HG02759 (cell line): ENCODE data around the gene PPIE.

Source experiments
- ATAC-seq: cut with Tn5 transposase; IDR thresholded peaks from one replicate; pipeline ENCODE4 v1.9.1; 2021; ENCODE audit warnings: mild to moderate bottlenecking, moderate library complexity; ENCODE audit not compliant: unreplicated experiment

PPIE gene

GRCh38 chr1:39720094-39720999, 18.3 kb upstream of the PPIE start:
- ATAC-seq: no peak

GRCh38 chr1:39721664-39722063, 17.0 kb upstream of the PPIE start:
- ATAC-seq: no peak

DNA sequence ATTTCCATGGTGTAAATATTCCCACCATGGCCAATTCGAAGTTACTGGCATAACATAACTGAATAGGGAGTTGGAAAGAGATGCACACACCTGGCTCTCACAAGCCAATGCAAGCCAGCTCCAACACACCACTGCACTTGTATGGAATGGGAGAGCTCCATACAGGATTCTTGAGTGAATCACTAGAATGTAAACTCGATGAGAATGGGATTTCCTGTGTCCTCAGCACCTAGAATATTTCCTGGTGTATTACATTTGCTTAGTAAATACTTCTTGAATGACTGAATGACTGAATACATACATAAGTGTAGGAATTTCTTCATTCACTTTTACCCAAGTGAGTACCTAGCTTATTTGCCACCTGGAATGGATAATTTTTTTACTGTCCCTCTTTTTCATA, 16.2 kb upstream of the PPIE start:
- ATAC-seq: no peak

GRCh38 chr1:39726600-39726999, 12.1 kb upstream of the PPIE start:
- ATAC-seq: no peak

GRCh38 chr1:39727221-39727931, 11.3 kb upstream of the PPIE start:
- no peak for ATAC-seq

GRCh38 chr1:39727932-39728317, 10.8 kb upstream of the PPIE start:
- ATAC-seq: no peak

- ATAC-seq: no peak
Measured at GRCh38 chr1:39729030-39729429, 9.7 kb upstream of the PPIE start.

DNA sequence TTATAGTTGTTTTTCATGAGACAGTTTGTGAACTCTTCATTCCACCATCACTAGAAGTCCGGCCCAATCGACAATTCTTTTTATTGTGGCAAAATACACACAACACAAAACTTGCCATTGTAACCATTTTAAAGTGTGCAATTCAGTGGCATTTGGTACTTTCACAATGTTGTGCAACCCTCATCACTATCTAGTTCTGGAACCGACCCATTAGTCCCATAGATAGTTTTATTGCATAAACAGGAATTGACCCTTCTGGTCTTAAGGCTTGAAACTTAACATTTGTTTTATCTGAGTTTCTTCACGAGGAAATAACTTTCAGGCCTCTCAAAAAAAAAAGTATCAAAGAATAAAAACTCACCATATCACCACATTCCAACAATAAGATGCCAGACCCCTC, 8.8 kb upstream of the PPIE start:
- no peak for ATAC-seq

DNA sequence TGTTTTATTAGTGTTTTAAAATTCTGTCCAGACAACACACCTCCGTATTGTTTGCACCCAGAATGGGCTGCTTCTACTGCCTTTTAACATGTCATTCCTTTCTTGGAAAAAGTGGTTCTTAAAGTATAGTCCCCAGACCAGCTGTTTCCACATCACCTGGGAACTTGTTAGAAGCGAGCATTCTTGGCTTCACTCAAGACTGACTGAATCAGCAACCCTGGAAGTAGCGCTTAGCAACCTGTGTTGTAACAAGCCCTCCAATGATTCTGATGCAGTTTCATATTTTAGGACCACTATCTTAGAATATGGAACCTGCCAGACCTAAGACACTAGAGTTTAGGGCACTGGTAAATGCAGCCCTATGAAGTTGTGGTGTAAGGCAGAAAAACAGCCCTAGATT, 6.0 kb upstream of the PPIE start:
- no peak for ATAC-seq

DNA sequence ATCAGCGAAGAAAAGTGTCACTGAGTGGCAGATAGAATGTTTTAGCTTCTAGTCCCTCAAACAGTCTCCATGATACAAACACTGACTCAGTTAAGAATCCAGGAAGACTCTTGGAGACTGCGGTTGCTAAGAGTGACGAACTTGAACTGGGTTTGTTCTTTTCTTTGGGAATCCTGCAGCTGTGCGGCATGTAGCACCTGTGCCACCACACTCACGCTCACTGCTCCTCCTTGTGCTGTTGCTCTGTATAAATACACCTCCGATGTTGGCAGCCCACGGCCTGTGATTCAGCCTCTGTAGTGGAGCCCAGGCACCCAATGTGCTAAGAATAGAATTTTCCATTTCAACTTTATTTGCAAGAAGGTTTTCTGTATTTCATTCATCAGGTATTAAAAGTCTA, 5.5 kb upstream of the PPIE start:
- no peak for ATAC-seq

- no peak for ATAC-seq
Measured at GRCh38 chr1:39735731-39736130, 3.0 kb upstream of the PPIE start.

DNA sequence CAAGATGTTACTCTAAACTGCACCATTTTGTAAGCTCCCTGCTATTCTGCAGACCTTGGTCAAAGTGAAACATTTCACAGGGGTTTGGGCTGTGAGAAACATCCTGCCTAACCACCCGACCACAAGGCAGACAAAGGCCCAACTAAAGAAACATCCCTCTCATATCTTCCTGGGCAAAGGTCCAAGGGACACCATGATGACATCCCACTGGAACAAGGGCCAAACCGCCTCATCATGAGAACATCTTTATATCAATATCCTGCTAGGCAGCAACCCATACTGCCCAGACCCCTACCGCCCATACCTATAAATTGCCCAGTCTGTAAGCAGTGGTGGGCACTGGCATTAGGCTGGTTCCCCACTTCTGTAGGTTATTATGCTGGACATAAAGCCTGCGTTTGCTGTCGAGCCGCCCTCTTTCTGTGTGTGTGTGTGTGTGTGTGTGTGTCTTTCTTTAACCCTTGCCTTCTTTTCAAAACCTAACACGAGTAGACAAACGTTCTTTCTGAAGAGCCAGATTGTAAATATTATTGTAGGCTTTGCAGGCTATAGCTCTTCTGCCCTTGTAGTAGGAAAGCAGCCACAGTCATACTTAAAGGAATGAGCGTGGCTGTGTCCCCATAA, 1.0 kb upstream of the PPIE start:
- ATAC-seq: no peak

- no peak for ATAC-seq
Measured at GRCh38 chr1:39745016-39745670, 6.5 kb downstream of the PPIE start.

GRCh38 chr1:39751595-39751994, 12.9 kb downstream of the PPIE start:
- no peak for ATAC-seq

DNA sequence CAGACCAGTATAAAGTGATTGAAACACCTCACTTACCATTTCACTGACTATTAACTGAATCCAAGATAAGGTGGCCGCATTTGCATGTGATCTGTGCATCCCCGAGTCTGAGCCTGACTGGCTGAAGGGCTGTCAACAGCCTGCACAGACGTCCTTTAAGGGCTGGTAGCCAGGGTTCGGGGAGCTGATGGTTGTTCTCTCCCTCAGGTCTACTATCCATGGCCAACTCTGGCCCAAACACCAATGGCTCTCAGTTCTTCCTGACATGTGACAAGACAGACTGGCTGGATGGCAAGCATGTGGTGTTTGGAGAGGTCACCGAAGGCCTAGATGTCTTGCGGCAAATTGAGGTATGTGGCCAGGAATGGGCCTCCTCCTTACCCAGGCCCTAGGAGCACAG, 14.0 kb downstream of the PPIE start:
- no peak for ATAC-seq

DNA sequence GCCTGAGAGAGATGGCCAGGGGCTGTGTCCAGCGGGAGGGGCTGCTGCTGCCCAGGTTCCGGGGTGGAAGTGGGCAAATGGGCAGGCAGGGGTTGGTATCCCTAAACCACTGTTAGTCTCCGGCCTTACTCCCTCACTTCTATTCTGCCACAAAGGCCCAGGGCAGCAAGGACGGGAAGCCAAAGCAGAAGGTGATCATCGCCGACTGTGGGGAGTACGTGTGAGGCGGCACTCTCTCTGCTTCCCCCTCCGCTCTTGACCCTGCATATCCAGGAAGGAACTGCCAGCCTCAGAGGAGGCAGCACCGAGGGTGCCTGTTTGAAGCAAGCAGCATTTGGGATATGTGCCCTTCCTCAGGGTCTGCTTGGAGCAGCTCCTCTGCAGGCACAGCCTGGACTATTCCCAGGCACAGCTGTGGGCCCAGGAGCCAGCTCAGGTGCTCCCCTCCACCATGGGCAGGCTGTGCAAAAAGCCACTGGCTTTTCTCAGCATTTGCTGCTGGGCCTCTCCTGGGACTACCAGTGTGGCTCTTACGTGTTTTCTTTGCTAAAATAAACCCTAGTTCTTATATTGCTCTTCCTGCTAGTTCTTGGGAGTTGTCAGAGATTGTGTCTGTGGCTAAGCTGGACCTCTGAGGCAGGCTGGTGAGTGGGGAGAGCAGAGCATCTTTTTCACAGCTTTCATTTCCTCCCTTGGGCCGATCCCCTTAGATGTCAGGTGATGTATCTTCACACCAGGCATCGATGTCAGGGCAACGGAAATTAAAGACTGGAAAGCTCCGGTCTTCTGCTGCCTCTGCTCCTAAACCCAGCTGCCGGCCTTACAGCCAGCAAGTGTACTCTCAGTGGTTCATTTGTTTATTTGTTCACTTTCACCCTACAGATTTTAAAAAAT, 14.7 kb downstream of the PPIE start:
- ATAC-seq: no peak

DNA sequence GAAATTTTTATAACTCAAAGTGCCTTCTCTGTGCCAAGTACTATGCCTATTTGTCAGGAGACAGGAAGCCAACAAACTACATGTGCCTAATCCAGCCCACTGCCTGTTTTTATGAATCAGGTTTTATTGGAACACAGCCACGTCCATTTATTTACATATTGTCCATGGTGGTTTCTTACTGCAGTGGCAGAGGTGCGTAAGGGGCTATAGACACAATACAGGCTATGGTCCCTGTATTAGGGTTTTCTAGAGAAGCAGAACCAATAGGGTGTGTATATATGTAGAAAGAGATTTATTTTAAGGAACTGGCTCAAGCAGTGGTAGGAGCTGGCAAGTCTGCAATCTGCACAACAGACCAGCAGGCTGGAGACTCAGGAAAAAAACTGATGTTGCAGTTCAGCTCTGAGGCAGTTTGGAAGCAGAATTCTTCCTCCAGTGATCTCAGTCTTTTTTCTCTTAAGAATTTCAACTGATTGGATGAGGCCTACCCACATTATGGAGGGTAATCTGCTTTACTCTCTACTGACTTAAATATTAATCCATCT, 15.4 kb downstream of the PPIE start:
- ATAC-seq: no peak

DNA sequence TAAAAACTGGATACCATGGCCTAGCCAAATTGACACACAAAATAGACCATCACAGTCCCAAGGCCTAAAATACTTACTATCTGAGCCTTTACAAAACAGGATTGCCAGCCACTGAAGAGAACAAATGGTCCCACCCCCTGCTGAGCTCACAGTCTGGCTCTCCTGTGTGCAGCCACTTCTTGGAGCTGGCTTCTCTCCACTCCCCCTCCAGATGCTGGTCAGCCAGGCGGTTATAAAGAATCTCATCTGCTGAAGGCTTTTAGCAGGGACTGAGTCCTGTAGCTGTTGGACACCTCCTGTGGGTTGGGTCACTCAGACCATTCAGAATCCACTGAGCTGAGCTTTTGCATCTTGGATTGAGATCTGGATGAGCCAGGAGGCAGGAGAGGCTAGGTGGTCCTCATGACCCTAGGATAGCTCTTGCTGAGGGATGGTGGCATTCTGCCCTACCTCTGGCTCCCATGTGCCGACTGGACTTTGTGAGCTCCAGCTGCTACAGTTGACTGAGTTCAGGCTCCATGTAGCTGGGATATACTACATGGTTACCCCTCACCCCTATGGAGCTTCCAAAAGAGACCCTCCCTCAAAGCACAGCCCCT, 16.3 kb downstream of the PPIE start:
- ATAC-seq: no peak

- ATAC-seq: no peak
Measured at GRCh38 chr1:39755965-39756659, 17.4 kb downstream of the PPIE start.
